GM21737 (cell line): ENCODE results near the gene SPATA9.
"Not testable (repeated sequence)": the region's sequence is repeated elsewhere in the genome, so short reads cannot be mapped to it uniquely, and the experiment has no call there.

Source experiments
- ATAC-seq: cut with Tn5 transposase; IDR thresholded peaks from one replicate; pipeline ENCODE4 v1.9.1; 2021; ENCODE audit warnings: mild to moderate bottlenecking, moderate library complexity; ENCODE audit not compliant: unreplicated experiment

SPATA9 gene

GRCh38 chr5:95717439-95717838, 34.6 kb upstream of the SPATA9 start:
- ATAC-seq: no peak

- ATAC-seq: no peak
Measured at GRCh38 chr5:95715799-95716461, 33.1 kb upstream of the SPATA9 start.

GRCh38 chr5:95713960-95714710, 31.3 kb upstream of the SPATA9 start:
- no peak for ATAC-seq

DNA sequence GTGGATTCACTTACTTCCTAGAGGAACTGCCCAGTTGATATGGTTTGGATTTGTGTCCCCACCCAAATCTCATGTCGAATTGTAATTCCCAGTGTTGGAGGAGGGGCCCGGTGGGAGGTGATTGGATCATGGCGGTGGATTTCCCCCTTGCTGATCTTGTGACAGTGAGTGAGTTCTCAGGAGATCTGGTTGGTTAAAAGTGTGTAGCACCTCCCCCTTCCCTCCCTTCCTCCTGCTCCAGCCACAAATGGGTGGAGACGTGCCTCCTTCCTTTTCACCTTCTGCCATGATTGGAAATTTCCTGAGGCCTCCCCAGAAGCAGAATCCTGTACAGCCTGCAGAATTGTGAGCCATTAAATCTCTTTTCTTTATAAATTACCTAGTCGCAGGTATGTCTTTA, 30.5 kb upstream of the SPATA9 start:
- not testable (repeated sequence) for ATAC-seq

DNA sequence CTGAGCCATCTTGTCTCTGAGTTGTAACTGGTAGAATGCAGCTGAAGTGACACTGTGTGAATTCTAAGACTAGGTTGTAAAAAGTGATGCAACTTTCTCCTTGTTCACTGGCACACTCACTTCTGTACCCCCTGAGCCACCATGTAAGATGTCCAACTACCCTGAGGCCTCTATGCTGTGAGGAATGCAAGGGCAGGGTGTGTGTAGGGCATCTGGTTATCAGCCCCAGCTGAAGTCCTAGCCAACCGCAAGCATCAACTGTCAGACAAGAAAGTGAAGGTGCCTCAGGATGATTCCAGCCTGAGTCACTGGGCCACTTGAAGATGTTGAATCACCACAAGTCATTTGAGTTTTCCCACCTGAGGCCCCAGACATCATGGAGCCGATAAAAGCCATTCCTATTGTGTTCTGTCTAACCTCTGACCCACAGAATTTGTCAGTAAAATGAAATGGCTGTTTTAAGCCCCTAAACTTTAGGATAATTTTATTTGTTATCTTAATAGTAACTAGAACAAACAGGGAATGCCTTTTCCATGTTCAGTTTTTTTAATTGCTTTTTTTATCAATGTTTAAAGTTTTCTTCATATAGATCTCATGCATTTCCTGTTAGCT, 29.7 kb upstream of the SPATA9 start:
- no peak for ATAC-seq

GRCh38 chr5:95711501-95712346, 28.9 kb upstream of the SPATA9 start:
- ATAC-seq: no peak

DNA sequence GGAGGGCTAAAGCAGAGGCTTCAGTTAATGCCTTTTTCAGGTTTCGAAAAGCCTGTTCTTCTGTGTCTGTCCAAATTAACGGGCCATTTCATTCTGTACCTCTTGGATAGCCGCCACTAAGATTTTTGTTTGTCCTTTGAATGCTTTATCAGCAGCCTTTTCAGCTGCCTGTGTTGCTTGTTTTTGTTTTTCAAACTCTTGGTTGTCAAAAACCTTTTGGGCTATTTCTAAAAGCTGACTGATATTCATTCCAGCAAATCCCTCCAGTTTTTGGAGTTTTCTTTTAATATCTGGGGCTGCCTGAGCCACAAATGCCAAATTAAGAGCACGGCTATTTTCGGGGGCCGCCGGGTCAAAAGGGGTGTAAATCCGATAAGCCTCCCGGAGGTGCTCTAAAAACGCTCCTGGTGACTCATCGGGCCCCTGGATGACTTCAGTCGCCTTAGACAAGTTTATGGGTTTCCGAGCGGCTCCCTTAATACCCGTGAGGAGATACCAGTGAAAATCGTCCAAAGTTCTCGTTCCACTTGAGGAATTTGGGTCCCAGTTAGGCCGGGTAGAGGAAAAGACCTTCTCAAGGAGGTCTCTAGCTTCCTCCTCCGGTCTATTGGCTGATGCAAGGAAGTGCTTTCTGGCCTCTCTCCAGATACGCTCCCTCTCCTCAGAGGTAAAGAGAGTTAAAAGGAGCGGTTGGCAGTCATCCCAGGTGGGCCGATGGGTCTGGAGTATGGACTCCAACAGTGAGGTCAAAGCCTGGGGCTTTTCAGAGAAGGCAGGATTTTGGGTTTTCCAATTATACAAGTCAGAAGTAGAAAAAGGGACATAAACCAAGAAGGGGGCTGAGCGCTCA, 28.1 kb upstream of the SPATA9 start:
- not testable (repeated sequence) for ATAC-seq

- no peak for ATAC-seq
Measured at GRCh38 chr5:95709967-95710650, 27.3 kb upstream of the SPATA9 start.

- no peak for ATAC-seq
Measured at GRCh38 chr5:95708876-95709275, 26.1 kb upstream of the SPATA9 start.

DNA sequence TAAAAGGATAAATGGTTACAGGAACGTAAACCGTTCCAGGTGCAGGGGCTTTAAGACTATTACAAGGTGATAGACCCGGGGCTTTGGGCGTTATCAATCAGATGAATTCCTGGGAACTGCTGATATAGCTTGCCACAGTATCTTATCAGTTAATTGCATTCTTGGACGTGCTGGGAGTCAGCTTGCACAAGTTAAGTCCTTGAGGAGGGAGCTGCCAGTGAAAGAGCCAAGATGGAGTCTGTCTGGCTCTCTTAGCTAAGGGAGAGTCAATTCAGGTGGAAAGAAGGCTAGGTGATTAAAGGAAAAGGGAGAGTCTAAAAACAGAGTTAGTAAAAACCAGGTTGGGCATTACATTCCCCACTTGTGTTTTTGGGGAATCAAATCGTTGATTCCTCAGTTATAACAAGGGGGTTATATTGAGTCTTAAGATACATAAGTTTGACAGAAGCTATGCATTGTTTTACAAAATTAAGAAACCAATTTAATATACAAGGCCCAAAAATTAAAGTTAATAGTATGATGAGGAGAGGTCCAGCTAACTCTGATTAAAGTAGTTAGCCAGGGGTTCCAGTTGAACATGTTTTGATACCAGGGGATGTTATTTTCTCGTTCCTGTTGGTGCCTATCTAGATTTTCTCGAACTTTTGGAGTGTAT, 24.9 kb upstream of the SPATA9 start:
- ATAC-seq: not testable (repeated sequence)

- no peak for ATAC-seq
Measured at GRCh38 chr5:95707055-95707454, 24.3 kb upstream of the SPATA9 start.

DNA sequence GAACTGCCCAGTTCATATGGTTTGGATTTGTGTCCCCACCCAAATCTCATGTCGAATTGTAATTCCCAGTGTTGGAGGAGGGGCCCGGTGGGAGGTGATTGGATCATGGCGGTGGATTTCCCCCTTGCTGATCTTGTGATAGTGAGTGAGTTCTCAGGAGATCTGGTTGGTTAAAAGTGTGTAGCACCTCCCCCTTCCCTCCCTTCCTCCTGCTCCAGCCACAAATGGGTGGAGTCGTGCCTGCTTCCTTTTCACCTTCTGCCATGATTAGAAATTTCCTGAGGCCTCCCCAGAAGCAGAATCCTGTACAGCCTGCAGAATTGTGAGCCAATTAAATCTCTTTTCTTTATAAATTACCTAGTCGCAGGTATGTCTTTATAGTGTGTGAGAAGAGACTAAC, 23.4 kb upstream of the SPATA9 start:
- ATAC-seq: not testable (repeated sequence)

- ATAC-seq: no peak
Measured at GRCh38 chr5:95704150-95704549, 21.4 kb upstream of the SPATA9 start.

DNA sequence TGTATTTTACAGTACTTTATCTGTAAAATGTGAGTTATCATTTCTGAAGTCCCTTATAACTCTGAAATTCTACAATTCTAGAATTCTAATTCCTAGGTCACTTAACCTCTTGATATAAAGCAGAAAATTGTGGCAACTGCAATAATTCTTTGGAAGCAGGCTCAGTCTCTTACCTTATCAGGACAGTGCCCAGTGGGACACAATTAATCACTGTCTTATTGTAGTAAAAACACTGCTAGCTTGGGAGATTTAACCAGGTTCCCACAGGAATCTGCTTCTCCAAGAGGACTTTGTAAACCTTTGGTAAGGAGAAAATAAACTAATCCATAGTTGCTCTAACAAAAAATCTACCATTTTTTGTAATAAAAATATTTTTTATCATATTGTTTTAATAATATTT, 18.3 kb upstream of the SPATA9 start:
- no peak for ATAC-seq

DNA sequence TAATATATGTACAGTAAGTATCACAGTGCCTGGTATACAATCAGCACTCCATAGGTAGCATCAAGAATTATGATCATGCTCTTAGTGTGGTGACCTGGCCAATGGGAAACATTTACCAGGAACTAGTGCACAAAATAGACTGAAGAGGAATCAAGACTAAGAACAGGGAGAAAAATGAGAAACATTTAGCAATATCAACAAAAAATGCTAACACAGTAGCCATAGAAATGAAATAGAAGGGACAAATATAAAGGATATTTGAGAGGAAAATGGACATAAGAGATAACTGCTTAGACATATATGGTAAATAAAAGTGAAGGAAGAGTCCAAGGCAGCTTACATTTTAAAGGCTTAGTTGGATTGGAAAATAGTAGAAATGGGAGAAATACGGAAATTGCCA, 16.5 kb upstream of the SPATA9 start:
- ATAC-seq: no peak

GRCh38 chr5:95697781-95698681, 15.2 kb upstream of the SPATA9 start:
- no peak for ATAC-seq

DNA sequence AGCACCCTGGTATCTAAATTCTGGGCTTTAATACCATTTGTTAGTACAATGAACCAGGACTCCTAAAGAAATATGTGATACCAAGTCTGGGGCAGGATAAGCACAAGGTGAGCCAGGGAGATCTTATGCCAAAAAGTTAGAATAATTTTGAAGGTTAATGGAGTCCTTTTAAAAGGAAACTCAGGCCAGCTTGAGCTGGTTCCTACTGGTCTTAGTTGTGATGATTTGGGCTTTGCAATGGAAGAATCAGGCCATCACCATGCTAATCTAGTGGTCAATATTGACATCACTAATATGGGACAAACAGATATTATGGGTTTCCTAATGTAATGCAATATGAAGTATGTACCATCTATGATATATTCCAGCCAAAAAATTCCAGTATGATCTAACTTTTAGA, 7.5 kb upstream of the SPATA9 start:
- no peak for ATAC-seq

DNA sequence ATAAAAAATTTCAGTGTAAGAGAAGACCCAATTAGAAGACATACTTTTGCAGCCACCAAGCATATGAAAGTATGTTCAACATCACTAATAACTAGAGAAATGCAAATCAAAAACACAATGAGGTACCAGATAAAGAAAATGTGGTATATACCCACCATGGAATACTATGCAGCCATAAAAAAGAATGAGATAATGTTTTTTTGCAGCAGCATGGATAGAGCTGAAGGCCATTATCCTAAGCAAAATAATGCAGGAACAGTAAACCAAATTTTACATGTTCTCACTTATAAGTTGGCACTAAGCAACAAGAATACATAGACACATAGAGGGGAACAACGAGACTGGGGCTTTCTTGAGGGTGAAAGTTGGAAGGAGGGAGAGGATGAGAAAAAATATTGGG, 6.9 kb upstream of the SPATA9 start:
- ATAC-seq: no peak
